ENCODE measurements around the gene CSRNP2.

Gene CSRNP2

DNA sequence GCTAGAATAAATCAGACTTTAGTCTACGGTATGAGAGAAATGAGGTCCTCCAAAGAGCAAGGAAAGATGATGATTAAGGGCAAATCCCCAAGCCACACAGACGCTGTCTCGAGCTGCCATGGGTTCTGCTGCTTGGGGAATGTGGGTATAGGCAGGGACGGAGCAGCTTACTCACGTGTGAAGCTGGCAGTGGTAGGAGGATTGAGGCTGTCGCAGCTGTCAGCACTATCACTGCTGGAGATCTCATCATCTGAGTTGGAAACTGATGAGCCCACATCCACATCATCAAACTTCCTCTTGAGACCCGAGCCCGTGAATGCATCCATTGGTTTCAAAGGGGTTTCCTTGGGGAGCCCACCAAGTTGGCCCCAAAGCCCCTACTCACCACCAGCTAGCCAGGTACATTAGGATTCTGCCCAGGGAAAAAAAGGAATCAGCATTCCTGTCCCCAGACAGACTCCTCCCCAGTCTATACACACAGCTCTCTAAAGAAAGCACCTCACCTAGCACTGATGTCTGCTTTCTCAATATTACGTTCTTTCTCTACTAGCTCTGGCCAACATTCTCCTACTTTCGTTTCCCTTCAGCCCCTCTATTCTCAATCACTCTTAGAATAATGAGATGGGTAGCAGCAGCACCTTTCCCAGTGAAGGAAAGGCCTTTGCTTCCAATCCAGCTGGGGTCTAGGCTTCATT is 7.0 kb downstream of the CSRNP2 start:
- no peak for DNase-seq

DNA sequence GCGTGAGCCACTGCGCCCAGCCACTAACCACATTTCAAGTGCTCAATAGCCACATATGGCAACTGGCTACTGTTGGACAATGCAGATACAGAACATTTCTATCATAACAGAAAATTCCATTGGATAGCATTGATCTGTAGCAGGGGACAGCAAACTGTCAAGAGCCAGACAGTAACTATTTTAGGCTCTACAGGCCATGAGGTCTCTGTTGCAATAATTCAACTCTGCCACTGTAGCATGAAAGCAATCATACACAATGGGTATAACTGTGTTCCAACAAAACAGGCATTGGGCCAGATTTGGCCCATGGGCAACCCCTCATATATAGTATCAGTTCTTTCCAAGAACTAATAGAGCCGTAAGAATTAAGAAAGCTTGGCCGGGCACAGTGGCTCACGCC is 8.0 kb downstream of the CSRNP2 start:
- DNase-seq: no peak

DNA sequence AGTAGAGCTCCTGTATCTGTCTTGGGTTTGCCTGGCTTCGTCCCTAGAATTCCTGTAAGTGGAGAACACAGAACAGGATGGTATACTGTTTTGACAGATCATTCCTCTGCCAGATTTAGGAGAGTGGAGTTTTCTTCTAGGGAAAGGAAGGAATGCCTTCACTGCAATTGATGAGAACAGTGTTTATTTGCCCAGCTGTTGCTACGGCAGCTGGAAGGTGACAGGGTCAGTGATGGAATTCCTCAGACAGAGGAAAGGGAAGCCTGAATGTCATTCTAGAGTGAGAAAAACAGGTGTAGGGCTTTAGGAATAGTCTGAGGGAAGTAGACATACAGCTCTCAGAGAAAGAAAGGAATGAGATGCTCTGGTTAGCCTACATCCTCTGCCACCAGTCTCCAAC is 11.7 kb downstream of the CSRNP2 start:
- DNase-seq: no peak

DNA sequence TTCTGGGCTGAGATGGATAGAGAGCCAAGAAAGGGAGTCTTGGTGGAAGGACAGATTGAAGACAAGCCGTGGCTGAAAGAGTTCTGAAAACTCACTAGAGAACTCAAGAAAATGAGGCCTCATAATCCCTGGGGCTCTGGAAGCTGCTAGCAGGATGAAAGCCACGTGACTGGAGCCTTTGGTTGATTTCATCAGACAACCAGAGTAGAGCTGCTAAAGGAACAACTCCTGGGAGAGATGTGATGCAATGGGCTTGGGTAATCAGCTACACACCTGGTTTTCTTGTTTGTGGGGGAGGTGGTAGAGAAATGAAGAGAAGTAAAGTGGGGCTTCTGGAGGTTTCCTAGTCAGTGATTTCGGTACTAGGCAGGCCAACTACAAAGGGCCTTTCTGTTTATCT is 13.4 kb downstream of the CSRNP2 start:
- DNase-seq: no peak

DNA sequence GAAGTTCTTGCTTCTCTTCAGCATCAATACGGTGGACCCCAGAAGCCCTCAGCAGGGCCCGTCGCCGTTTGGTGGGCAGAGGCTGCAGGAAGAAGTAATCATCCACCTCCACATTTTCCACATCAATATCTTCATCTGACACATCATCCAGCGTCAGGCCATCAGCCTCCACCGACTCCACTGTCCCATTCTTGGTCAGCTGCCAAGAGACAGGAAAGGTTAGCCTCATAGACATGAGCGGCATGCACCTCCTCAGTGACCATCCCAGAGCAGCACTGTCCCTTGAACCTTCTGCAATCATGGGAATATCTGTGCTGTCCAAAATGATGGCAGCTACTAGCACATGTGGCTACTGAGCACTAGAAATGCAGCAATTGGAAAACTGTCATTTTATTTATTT is 15.6 kb downstream of the CSRNP2 start:
- DNase-seq: no peak

DNA sequence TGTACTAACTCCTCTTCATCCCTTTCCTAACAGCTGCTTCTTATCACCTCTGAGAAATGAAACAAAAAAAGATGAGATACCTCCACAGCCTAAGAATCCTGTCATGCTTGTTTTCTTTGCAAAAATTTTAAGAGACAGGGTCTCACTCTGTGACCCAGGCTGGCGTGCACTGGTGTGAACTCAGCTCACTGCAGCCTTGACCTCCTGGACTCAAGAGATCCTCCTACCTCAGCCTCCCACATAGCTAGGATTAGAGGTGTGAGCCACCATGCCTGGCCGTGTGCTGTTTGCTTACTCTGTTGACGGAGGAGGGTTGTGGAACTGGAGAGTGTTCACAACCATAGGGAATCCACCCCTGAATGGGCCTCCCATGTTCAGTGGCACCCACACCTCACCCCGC is 16.2 kb downstream of the CSRNP2 start:
- no peak for DNase-seq

DNA sequence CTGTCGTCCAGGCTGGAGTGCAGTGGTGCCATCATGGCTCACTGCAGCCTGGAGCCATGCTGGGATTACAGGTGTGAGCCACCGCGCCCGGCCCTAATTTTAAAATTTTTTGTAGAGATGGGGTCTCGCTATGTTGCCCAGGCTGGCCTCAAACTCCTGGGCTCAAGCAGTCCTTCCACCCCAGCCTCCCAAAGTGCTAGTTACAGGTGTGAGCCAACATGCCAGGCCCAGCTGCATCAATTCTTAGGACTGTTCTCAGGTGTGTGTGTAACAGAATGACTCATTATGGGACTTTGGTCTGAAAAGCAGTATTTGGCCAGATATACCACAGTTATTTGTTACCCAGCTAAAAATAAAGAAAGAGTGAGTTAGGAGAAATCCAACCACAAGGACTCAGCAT is 17.9 kb downstream of the CSRNP2 start:
- DNase-seq: no peak

DNA sequence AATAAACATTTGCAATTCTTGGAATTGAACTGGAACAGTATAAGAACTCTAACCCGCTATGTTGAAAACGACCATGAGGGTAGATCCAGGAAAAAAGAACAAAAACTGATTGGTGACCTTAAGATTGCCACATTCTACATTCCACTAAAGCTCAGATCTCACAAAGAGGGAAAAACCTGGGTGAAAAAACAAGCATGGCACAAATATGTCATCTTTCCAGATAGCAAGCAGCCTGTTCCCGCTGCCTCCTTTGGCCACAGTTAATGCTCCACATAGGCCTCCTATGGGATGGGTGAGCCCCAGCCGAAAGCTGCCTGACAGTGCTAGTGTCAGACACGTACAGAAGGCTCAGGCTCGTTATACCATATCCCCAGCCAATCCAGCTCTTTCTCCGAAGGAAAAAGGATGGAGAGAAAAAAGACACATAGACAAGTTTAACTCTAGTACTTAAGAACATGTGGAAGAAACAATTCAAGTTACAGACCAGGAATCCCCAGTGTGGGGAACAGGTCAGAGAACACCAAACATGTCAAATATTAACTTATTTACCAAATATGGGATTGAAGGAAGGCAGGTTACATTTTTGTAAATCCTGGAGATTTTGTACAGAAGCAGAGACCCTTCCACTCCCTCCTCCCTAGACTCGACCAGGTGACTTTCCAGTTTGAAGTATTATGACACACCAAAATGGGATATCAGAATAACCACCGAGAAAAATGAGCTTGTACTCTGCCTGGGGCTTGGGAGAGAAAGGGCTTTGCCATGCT is 20.6 kb downstream of the CSRNP2 start:
- no peak for DNase-seq

DNA sequence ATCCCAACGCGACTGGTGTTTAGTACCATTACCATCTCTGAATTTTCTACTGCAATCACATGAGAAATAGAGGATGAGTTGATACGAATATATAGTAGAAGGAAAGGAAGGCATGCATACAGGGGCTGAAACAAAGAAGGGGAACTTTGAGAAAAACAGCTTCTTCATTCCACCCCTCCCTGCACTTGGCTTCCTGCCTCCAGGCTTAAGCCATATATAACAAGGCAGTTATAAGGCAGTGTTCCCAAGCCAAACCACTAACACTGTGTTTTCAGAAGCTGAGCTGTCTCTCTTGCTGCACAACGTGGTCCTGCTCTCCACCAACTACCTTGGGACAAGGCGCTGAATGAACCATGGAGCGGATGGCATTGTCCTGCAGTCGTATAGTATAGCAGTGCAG is 24.3 kb downstream of the CSRNP2 start:
- DNase-seq: no peak

DNA sequence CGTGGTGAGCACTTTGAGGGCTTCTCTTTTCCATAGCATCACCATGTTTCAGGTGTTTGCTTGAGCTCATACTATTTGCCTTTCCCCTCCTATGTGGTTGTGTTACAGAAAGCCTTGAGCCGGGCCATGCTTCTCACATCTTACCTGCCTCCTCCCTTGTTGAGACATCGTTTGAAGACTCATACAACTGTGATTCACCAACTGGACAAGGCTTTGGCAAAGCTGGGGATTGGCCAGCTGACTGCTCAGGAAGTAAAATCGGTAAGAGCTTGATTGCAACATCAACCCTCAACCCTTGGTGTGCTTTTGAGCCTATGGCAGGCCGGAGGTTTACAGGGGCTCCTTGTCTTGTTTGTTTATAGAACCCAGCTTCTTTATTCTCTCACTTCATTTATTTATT is 27.2 kb downstream of the CSRNP2 start:
- no peak for DNase-seq

DNA sequence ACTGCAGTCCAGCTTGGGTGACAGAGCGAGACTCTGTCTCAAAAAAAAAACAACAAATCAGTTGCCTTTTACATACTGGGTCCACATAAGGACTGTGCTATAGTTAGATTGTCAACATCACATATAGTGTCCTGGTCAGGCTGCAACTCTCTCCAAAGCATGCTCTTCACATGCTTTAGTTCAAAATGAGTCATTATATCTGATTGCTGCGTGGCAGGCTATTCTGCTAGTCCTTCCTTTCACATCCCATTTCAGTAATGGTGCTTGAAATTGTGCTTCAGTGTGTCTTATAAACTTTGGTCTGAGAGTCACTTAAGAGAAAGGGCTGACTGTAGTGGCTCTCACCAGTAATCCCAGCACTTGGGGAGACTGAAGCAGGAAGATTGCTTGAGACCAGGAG is 28.3 kb downstream of the CSRNP2 start:
- DNase-seq: no peak

DNA sequence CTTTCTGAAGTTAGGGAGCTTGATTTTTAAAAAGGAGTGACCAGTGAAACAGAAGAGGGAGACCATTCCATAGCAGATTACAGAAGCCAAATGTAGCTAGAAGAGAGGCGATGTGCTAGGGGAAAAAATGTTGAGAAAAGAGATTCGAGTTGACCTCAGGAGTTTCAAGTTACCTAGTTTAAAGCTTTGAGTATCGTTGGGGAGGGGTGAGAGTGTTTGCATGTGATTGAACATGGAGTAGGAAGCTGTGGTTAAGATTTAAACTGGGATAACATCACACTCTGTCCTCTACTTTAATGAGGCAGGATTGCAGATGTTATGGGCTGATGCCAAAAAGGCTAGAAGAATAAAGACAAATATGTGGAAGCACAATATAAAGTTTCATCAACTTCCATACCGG is 31.6 kb downstream of the CSRNP2 start:
- DNase-seq: no peak

DNA sequence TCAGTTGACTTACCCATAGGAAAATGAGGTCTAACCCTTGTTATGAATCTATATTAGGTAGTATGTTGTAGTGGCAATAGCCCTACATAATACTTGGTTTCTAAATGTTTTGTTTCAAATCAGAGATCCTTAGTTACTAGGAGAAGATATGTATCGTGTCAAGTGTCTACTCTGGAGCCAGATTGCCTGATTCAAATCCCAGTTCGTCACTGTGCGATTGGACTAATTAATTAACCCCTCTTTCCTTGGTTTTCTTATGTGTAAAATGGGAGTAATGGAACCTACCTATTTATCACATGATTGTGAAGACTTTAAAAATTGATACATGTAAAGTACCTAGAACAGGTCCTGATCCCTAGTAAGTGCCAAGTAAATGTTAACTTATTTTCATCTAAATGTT is 33.9 kb downstream of the CSRNP2 start:
- no peak for DNase-seq

DNA sequence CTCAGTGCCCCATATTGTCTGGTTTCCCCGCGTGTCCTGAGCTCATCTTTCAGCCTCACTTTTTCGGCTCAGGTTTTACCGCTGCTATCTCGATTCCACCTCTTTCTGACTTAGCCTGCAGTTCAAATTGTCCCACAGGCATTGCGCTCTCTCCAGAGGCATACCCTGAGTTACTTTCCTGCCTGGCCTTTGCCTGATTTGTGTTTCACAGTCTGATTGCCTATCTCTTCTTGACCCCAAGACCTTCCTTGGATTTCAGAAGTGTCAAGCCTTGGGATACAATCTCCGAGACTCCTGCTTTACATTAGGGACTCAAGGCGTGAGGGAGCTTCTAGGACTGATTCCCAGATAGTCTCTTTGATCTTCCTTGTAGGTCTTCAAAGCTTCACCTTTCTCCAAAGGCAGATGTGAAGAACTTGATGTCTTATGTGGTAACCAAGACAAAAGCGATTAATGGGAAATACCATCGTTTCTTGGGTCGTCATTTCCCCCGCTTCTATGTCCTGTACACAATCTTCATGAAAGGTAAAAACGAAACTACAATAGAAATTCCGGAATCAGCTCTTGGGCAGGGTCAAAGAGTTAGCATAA is 34.6 kb downstream of the CSRNP2 start:
- DNase-seq: peak; percentile 57

DNA sequence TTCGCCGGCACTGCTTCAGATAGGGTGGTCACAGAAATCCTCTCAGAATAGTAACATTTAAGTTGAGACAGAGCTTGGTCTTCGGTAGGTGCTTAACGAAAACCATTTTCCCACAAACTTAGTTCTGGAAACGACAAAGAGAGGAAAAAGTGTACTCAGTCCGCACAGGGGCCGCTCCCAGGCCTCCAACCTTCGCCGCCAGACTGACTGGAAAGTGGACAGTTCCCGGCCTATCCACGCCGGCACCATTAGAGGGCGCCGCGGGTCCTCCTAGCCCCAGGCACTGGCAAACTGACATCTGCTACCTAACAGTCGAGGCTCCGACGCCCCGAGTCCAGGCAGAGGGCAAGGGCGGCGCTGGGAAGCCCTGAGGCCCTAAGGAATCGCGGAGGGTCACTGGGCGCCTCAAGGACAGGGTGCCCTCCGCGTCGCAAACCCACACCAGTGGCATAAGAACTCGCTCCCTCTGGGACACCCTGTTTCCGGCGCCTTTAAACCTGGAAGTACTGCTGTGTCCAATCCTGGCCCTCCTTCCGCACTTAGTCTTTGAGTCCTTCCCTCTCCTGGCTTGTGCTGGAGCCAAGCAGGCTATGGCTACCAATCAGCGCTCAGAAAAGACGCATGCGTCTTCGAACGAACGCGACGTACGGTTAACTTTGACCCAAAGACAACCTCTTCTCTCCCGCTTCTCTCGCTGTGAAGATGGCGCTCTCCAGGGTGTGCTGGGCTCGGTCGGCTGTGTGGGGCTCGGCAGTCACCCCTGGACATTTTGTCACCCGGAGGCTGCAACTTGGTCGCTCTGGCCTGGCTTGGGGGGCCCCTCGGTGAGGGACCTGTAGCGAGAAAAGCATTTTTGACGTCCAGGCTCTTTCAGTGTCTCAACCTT is 35.5 kb downstream of the CSRNP2 start, which contains the start of gene LETMD1:
TSS of gene LETMD1 (plus strand) at position 673 of the 886 bp plus-strand sequence. CDS start at position 703, 30 bp downstream.
- DNase-seq: peak; percentile 95

DNA sequence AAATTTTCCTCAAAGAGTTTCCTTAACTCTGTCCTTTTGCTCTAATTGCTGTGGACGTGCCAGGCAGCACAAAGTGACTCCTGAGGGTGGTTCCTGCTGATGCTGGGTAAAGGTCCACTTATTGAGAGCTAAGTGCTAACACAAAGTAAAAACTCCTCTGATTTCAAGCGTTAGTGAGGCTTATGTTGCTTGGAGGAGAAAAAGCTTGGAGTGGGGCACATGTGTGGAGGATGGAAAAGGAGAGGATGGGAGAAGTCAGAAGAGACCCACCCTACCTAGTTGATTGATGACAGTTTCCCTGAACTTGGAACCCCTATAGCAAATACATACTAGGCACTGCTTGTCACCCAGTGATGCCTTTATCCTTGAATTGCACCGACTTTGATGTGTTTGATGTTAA is 47.1 kb downstream of the CSRNP2 start:
- DNase-seq: no peak

DNA sequence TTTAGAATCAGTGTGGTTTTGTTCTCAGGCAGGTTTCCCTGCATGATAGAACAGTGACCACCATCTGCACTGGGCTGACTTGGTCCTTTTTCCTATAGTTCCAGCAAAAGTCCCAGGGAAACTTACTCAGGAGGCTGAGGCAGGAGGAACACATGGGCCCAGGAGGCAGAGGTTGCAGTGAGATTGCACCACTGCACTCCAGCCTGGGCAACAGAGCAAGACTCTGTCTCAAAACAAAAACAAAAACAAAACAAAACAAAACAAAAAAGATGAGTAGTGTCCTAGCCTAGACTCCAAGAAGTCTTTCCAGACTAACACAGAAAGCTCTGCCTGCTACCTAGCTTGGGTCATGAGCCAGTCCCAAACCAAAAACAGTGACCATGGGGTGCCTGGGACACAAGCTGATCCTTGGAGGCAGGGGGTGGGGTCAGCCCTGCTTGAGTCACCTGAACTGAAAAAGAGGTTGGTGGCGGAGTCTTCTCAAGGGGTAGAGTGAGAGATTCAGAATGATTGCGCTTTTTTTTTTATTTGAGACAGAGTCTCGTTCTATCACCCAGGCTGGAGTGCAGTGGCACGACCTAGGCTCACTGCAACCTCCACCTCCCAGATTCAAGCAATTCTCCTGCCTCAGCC is 49.8 kb downstream of the CSRNP2 start:
- no peak for DNase-seq

DNA sequence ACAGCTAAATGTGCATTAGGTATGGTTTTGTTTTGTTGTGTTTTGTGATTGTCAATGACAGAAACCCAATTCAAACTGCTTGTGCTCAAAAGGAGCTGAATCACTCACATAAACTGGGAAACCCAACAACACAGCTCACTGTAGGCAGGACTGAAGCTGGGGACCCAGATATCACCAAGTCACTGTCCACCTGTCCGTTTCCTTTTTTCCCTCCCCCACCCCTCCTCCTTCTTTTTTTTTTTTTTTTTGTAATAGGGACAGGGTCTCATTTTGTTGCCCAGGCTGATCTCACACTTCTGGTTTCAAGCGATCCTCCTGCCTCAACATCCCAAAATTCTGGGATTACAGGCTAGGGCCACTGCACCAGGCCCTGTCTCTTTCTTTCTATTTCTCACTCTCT is 50.3 kb downstream of the CSRNP2 start:
- DNase-seq: no peak

DNA sequence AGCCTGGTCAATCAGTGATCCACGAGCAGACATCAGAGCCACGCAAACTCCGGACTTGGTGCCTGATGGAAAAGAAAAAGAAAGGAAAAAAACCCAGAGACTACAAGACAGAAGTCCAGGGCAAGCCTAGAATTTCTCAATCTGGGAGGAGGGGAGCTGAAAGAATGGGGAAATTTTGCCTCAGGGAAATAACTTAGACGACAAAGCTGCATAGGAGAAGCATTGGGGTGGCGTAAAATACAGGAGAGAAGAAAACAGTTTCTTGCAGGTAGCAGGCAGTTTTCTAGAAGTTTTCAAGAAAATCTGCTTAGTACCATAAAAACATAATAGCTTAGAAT is 54.6 kb downstream of the CSRNP2 start:
- DNase-seq: no peak

DNA sequence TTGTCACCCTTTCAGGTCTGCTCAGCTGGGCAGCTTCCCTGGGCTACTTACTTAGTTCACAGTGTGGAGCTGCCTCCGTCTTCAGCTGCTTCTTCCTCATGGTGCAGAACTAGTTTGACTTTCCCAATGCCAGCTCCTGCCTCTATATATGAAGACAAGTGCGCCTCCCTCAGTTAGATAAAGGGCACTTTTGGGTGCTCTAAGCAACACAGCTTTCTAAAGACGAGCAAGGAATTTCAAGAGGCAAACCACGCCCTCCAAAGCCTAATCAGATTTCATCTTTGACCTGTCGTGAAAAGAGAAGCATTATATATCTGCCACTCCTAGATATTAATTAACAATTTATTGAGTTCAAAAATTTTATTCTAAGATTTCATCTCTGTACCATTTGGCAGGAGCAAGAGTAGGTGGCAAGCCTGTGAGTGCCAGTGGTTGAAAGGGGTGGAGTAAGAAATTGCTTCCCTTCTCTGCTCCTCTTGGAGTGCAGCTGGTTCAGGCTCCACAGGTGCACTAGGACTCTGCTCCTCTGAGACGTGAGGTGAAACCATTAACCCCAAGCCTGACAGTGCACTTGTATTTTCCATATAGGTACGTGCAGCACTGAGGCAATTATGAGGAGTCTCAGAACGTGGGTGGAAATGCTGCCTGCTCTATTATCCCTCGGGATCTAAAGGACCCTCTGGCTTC is 55.1 kb downstream of the CSRNP2 start:
- DNase-seq: peak; percentile 40

DNA sequence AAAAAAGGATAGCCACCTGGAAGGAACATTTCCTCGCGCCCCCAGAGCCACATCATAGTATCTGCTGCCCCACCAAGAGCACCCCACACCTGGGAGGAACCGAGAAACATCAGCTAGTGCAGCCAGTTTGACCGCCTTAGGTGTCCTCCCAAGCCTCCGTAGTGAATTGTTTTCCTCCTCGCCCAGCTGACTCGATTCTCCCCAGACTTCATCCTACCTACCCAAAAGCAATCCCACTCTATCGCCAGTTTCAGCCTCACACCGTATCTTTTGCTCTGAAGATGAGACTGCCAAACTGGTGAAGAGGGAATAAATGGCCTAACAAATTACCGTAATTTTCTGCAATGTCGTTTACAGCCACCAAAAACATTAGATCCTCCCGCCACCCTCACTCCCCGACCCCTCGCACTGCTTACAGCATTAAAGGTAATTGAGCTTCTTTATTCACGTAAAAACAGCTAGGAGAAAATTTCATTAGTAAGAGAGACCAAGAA is 56.0 kb downstream of the CSRNP2 start:
- no peak for DNase-seq
